Measurements from ENCODE around the gene FHIT. TPM values are rescaled to one million over a fixed set of nuclear protein-coding genes. Genes with fewer than 3 reads are reported as not detected.

FHIT gene
- total RNA-seq, 4 donors from 2014 or later = 7.5 to 20.1 (median 13.5) TPM

DNA sequence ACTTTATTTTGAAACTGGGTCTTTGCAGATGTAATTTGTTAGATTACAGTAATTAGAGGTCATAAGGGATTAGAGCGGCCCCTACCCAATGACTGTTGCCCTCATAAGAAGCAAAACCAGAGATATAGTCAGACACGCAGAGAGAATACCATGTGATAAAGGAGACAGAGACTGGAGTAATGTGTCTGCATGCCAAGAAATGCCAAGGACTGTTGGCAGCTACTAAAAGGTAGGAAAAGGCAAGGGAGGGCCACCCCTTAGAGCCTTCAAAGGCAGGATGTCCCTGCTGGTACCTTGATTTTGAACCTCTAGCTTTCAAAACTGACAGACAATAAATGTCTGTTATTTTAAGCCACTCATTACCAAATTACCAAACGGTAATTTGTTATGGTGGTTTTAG lies 548.2 kb downstream of the FHIT start:
- DNase-seq = no peak
- 79 to 88% methylated on average over 3 of the region's 3 CpGs for WGBS, 2 donors (ENCODE audit: low coverage in 1 of 2)
- no peak overlapping the region for H3K27ac ChIP-seq
- H3K4me1 ChIP-seq = no peaks in the 10 kb centered on the region
- in situ Hi-C loops (cut with MboI; ENCODE audit: low pct_ligation_motif_present in 1 of 4, low pct_unique_long_range_greater_than_20kb in 1 of 4, low sequenced_read_pairs in 3 of 4) (no loop called here), intact Hi-C loops (cut with DNase I; ENCODE audit: low total_unique reads) (no loop called here)
- no peaks in the 10 kb centered on the region for H3K9me3 ChIP-seq
- H3K27me3 ChIP-seq = no peaks in the 10 kb centered on the region
- no peak overlapping the region for H3K4me3 ChIP-seq
- no peaks in the 10 kb centered on the region for H3K36me3 ChIP-seq
- TF ChIP-seq, protein P1, sequence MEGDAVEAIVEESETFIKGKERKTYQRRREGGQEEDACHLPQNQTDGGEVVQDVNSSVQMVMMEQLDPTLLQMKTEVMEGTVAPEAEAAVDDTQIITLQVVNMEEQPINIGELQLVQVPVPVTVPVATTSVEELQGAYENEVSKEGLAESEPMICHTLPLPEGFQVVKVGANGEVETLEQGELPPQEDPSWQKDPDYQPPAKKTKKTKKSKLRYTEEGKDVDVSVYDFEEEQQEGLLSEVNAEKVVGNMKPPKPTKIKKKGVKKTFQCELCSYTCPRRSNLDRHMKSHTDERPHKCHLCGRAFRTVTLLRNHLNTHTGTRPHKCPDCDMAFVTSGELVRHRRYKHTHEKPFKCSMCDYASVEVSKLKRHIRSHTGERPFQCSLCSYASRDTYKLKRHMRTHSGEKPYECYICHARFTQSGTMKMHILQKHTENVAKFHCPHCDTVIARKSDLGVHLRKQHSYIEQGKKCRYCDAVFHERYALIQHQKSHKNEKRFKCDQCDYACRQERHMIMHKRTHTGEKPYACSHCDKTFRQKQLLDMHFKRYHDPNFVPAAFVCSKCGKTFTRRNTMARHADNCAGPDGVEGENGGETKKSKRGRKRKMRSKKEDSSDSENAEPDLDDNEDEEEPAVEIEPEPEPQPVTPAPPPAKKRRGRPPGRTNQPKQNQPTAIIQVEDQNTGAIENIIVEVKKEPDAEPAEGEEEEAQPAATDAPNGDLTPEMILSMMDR (IDR thresholded peaks at IDR 0.05) = no peak
- TF ChIP-seq POLR2A (IDR thresholded peaks at IDR 0.05) = no peak
- no peak for TF ChIP-seq POLR2AphosphoS5 (IDR thresholded peaks at IDR 0.05)
- no peak for TF ChIP-seq EP300 (IDR thresholded peaks at IDR 0.05; ENCODE audit: low read depth)

DNA sequence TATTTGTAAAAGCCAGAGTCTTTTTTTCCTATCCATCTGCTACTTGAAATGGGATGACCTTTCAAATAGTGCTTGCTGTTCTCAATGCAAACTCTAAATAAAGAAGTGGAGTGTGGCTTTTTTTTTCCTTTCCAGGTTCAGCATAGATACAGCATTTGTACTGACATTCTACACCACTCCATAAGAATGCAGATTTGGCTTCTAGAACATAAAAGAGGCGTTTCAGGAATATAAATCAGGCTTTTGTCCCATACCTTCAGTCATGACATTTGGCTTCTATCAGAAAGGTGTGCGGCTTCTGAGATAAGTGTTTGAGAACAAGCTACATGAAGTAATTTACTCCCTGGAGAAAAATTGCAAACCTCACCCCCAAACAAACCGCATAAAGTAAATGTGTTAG lies 553.1 kb downstream of the FHIT start:
- Histone ChIP-seq H3K4me1 (no peaks in the 10 kb centered on the region), H3K27ac (no peak overlapping the region), H3K36me3 (no peaks in the 10 kb centered on the region), H3K9me3 (no peaks in the 10 kb centered on the region), H3K4me3 (no peak overlapping the region), H3K27me3 (no peaks in the 10 kb centered on the region)
- in situ Hi-C loops (cut with MboI; ENCODE audit: low pct_ligation_motif_present in 1 of 4, low pct_unique_long_range_greater_than_20kb in 1 of 4, low sequenced_read_pairs in 3 of 4) = no loop called here
- no peak for DNase-seq
- WGBS, 2 donors (ENCODE audit: low coverage in 1 of 2) = 71 to 82% methylated on average over 2 to 3 of the region's 3 CpGs
- intact Hi-C loops (cut with DNase I; ENCODE audit: low total_unique reads) = no loop called here
- TF ChIP-seq POLR2A (IDR thresholded peaks at IDR 0.05) = no peak
- no peak for TF ChIP-seq EP300 (IDR thresholded peaks at IDR 0.05; ENCODE audit: low read depth)
- TF ChIP-seq, protein P1 (IDR thresholded peaks at IDR 0.05) = no peak
- TF ChIP-seq POLR2AphosphoS5 (IDR thresholded peaks at IDR 0.05) = no peak

DNA sequence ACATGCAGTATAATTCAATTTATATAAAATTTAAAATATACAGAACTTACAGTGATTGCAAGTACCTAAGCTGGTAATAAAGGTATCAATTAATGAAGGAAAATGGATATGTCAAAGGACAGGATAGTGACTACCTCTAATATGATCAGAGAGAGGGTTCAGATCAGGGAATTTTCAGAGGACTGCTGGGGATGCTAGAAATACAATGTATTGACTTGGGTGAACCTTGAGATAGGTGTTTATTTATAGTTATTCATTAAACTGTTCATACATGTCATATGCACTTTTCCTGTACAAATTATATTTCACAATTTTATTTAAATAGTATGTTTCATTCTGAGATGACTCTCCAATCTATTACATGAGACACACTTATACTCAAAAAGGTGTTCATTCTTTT lies 554.1 kb downstream of the FHIT start:
- Histone ChIP-seq H3K36me3 (no peaks in the 10 kb centered on the region), H3K27ac (no peak overlapping the region), H3K27me3 (no peaks in the 10 kb centered on the region), H3K4me1 (no peaks in the 10 kb centered on the region), H3K9me3 (no peaks in the 10 kb centered on the region), H3K4me3 (no peak overlapping the region)
- in situ Hi-C loops (cut with MboI; ENCODE audit: low pct_ligation_motif_present in 1 of 4, low pct_unique_long_range_greater_than_20kb in 1 of 4, low sequenced_read_pairs in 3 of 4) (no loop called here), intact Hi-C loops (cut with DNase I; ENCODE audit: low total_unique reads) (no loop called here)
- no peak for DNase-seq
- TF ChIP-seq, protein P1 (IDR thresholded peaks at IDR 0.05) = no peak
- TF ChIP-seq POLR2AphosphoS5 (IDR thresholded peaks at IDR 0.05) (no peak), EP300 (IDR thresholded peaks at IDR 0.05; ENCODE audit: low read depth) (no peak)

DNA sequence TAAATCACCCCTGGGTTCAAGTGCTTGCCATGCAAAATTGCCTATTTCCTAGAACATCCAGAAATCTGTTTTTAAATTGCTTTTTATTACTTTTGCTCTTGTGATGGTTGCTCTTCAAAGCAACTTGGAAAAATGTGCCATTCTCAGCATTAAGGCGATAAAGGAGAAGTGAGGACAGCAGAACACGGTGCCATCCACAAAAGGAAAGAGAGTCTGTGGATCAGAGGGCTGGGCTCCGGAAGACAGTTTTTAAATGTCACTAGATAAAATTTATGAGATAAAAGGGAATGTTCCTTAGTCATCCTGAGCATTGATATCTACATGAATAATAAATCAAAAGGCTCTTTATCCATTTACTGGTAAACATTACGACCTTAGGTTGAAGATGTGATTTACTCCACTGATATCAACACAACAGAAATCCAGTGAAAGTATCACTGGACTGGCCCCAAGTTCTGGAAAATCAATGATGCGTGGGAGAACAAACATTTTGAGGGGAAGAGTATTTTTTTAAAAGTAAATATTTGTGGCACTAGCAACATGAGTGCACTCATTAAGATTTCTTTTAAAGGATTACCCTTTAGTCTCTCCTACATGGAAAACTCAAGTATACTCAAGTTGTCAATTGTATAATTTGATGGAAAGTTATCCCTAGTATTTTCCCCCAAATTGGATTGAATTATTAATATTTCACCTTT lies 554.7 kb downstream of the FHIT start:
- no peak for TF ChIP-seq EP300 (IDR thresholded peaks at IDR 0.05; ENCODE audit: low read depth)
- TF ChIP-seq, protein P1 (IDR thresholded peaks at IDR 0.05) = no peak
- TF ChIP-seq POLR2AphosphoS5 (IDR thresholded peaks at IDR 0.05) = no peak
- TF ChIP-seq POLR2A (IDR thresholded peaks at IDR 0.05) = no peak
- DNase-seq = no peak
- Histone ChIP-seq H3K4me3 (no peak overlapping the region), H3K27me3 (no peaks in the 10 kb centered on the region), H3K36me3 (no peaks in the 10 kb centered on the region), H3K27ac (no peak overlapping the region), H3K4me1 (no peaks in the 10 kb centered on the region), H3K9me3 (no peaks in the 10 kb centered on the region)
- WGBS, 2 donors (ENCODE audit: low coverage in 1 of 2) = 80 to 85% methylated on average over 3 to 5 of the region's 5 CpGs
- intact Hi-C loops (cut with DNase I; ENCODE audit: low total_unique reads) = no loop called here
- in situ Hi-C loops (cut with MboI; ENCODE audit: low pct_ligation_motif_present in 1 of 4, low pct_unique_long_range_greater_than_20kb in 1 of 4, low sequenced_read_pairs in 3 of 4) = no loop called here

Measured in transverse colon (tissue), 4 donors.